ENCODE results near the gene MIOX.

Gene MIOX

DNA sequence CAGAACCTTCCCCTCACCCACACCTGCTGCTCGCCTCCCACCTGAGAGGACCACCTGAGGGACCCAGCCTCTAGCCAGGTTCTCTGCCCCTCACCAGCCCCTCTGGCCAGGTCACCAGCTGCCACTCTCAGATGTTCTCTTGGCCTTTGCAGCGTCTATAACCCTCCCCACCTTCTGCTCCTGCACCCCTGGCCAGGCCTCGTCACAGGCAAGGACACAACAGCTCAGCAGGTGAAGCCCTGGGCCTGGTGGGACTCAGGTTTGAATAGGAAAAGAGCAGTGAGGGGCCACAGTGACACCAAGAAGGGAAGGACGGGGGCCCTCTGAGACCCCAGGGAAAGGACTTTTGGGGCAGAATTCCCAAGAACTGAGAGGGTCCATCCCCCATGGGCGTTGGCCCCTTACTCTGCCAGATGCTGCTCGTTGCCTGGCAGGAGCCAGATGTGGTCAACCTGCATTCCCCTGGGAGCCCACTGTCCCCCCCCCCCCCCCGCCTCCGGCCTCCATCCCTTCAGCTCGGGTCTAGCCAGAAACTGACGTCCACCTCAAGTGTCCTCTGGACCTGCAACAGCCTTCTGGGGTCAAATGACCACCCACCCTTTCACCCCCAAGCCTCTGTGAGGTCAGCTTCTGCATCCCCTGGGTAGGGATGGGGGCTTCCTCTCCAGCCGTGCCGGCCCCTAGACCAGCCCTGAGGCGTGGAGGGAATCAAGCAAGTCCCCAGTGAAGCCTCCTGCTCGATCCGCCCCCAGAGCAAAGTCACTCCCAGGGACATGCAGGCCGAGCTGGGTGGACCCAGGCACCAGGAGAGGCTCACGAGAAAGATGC lies 40.6 kb upstream of the MIOX start:
- H3K4me3 ChIP-seq (ENCODE audit: low read length): no peak overlapping the region
- no peak for TF ChIP-seq ZNF274 (IDR thresholded peaks at IDR 0.05; ENCODE audit: low read depth, low read length)

DNA sequence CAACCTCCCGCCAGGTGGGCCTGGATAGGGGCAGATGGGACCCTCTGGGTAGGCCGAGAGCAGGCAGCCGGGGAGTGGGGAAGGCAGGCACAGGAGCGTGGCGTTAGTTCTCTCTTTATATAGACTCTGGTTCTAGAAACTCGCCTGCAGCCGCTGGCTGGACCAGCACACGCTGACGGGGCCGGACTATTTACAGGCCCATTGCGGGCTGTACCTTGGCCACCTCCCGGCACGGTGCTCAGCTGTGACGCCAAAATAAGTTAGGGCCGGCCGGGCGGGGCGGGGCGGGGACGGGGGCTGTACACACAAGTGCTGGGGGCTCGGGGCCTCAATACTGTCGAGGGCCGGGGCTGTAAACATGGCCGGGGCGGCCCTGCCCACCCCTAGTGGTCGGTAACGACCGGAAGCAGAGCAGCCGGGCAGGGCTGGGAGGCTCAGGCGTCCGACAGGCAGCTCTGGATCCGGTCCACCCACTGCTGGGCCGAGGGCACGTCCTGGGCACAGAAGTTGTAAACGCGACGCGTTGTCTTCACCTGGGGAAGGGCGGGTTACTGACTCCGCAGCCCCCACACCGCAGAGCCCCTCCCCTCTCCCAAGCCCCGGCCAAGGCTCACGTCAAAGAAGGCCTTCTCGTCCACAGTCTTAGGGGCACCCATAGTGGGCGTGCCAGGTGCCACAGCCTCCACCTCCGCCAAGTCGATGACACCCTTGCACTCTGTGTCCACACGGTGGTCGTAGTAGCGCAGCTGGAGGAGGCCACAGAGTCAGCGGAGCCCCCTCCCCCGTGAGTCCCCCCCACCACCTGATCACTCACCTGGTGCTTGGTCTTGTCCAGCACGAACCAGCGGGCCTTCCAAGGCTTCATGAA lies 39.7 kb upstream of the MIOX start:
- H3K4me3 ChIP-seq (ENCODE audit: low read length): no peak overlapping the region
- TF ChIP-seq ZNF274 (IDR thresholded peaks at IDR 0.05; ENCODE audit: low read depth, low read length): no peak

DNA sequence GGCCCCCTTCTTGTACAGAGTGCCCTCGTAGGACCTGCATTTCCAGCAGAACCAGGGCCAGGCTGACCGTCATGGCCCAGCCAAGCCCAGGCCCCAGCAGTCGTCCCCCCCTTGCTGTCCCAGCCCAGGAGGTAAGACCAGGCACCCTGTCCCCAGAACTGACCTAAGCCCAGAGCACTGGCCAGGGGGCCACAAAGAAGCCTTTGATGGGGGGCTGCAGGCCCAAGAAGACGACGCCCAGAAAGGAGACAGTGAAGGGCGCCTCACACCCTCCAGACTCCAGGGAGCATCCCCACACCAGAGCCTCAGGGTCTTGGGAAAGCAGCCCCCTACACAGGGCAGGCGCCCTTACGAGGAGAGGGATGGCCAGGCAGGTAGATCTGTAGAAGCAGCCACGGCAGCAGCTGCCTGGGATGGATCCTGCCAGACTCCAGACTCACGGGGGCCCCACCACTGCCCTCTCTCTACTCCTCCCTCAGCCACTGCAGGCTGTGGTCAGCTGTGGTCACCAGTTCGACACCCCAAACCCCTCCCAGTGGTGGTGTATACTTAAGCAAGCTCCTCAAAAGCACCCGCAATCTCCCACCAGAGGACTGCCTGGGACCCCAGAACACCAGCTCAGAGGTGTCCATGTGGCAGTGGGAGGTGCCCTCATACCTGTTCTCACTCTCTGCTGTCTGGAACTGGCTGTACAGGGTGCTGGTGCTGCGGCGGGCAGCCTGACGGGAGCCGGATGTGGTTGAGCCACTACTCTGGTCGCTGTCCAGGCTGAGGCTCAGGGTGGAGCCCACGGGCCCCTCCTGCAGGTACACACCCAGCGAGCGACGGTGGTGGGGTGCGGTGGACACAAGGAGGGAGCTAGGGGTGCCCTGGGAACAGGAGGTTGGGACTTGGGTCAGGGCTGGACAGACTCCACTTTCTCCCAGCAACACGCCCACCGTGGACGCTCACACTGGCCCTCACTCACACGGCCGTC lies 38.8 kb upstream of the MIOX start:
- TF ChIP-seq ZNF274 (IDR thresholded peaks at IDR 0.05; ENCODE audit: low read depth, low read length): no peak
- no peak overlapping the region for H3K4me3 ChIP-seq (ENCODE audit: low read length)

DNA sequence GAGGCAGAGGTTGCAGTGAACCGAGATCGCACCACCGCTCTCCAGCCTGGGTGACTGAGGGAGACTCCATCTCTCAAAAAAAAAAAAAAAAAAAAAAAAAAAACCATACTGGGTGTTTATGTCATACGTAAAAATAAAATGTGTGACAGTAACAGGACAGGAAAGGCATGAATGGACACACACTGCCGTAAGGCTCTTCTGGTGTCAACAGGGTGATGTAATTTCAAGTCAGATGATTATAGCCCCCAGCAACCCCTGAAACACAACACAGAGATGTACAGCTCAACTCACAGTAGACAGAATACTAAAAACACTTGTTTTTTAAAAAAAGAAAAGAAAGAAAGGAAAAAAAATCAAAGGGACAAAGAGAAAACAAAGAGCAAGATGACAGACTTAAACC lies 34.0 kb upstream of the MIOX start:
- no peak overlapping the region for H3K4me3 ChIP-seq (ENCODE audit: low read length)
- TF ChIP-seq ZNF274 (IDR thresholded peaks at IDR 0.05; ENCODE audit: low read depth, low read length): no peak

DNA sequence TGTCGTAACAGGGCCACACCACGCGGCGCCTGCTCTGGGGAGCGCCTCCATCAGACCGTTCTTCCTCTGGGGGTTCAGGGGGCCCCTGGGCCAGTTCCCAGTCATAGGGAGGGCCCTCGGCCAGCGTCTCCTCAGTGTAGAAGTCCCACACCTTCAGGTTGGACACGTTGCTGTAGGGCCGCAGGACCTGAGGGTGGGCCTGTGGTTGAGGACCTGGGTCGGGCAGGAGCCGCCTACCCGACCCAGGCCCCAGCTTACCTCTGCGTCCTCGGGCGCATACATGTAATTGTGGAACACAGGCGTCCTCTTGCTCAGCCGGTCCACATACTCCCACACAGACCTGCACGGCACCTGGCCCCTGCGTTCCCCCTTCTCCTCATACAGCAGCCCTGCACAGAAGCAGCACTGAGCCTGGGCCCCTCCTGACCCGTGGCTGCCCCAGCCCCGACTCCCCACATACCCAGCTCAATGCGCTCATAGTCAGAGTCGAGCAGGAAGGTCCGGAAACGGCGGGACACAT lies 32.0 kb upstream of the MIOX start:
- no peak for TF ChIP-seq ZNF274 (IDR thresholded peaks at IDR 0.05; ENCODE audit: low read depth, low read length)
- H3K4me3 ChIP-seq (ENCODE audit: low read length): no peak overlapping the region

DNA sequence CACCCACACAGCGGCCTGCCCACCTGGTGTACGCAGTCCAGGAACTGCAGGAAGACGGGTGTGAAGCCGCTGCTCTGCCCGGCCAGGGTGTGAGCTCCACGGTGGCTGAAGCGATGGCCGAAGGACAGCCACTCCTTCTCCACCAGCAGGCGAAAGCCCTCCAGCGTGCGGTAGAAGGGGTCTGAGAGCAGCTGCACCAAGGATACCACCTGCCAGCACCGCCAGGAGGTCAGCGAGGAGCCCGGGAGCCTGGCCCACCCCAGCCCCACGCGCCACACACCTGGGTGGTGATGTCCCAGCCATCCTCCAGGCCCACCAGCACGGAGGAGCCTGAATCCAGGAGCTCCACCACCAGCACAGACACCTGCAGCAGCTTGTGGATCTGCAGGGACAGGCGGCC lies 31.5 kb upstream of the MIOX start:
- TF ChIP-seq ZNF274 (IDR thresholded peaks at IDR 0.05; ENCODE audit: low read depth, low read length): no peak
- H3K4me3 ChIP-seq (ENCODE audit: low read length): no peak overlapping the region

DNA sequence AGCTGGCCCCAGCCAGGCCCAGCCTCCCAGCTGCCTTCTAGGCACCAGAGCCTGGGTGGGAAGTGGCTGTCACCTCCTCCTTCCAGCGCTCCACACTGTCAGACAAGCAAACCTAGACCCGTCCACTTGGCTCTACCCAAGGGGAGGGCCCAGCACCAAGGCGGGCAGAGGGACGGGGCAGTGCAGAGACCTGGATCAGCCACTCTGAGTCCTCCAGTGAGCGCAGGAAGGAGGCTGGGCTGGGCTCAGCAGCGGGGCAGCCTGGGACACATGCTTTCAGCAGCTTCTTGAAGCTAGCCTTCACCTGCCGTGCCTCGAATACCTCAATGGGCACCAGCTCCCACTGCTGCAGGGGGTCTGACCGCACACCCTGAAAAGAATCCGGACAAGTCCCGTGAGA lies 30.6 kb upstream of the MIOX start:
- TF ChIP-seq ZNF274 (IDR thresholded peaks at IDR 0.05; ENCODE audit: low read depth, low read length): no peak
- no peak overlapping the region for H3K4me3 ChIP-seq (ENCODE audit: low read length)

DNA sequence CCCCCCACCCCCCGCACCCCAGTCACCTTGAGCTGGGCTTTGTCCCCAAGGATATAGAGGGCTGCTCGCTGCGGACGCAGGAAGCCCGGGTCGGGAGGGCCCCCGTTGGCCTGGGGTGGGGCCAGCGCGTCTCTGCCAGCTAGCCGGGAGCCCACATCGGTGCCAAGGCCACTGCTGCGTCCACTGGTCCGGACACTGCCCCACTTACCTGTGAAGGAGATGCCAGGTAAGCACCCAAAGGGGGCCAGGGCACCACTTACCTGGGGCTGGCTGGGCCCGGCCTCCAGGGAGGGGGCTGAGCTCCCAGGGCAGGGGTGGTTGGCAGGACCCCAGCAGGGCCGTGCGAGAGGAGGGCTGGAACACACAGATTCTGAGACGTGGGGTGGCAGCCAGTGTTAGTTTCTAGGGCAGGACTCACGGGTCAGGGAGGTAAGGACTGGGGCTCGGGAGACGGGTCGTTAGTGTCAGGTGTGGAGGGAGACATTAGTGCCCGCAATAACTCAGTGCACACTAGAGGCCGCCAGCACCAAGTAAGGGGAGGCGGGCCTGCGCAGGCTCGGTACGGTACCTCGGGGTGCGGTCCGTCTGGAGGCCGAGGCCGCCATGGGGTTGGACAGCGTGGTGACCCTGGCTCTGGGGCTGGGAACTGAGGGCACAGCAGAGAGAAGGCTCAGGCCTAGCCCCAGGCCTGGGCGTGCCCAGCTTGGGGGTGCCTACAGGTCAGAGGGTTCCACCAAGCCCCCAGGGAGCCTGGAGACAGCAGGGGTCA lies 30.0 kb upstream of the MIOX start:
- no peak for TF ChIP-seq ZNF274 (IDR thresholded peaks at IDR 0.05; ENCODE audit: low read depth, low read length)

DNA sequence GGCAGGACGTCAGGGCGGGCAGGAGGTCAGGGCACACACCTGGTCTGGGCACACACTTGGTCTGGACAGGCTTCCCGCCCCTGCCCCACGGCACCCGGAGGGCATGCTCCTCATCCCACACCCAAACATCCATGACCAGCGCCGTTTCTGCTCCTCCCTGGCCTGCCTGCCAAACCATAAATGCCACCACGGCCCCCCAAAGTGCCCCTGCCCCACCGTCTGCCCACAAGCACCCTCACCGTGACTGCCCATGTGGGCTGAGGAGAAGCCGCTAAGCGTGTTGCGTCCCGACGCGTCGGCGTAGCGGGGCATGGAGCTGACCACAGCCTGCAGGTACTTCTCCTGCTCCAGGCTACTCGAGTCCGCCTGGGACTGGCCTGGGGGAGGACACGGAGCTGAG lies 27.6 kb upstream of the MIOX start:
- H3K4me3 ChIP-seq (ENCODE audit: low read length): no peak overlapping the region
- TF ChIP-seq ZNF274 (IDR thresholded peaks at IDR 0.05; ENCODE audit: low read depth, low read length): no peak

More for the DNA sequence above, 30.0 kb upstream of the MIOX start:
- H3K4me3 ChIP-seq (ENCODE audit: low read length): no peak overlapping the region

DNA sequence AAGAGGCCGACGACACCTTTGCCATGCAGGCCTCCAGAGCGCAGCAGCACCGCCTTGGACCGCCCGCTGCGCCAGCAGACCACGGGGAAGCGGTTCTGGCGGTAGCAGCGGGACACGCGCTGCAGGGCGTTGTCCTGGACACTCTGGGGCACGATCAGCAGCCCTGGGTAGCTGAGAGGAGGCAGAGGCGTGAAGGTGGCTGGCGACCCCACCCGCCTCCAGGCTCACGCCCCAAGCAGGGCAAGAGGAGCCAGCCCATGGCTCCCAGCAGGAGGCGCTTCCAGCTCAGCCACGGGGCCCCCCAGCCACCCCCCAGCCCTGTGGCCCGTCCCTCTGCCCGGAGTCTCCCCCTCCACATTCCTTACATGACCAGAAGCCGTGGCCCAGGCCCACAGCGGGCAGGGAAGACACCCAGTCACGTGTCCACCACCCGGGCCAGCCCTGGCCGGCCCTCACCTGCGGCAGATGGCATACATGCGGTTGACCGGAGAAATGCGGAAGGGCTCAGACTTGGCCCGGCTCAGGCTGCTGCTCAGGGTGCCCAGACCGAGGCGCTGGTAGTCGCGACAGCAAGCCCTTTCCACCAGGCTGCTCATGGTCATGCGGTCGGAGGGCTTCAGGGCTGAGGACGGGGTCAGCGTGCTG lies 27.0 kb upstream of the MIOX start:
- H3K4me3 ChIP-seq (ENCODE audit: low read length): no peak overlapping the region
- no peak for TF ChIP-seq ZNF274 (IDR thresholded peaks at IDR 0.05; ENCODE audit: low read depth, low read length)

DNA sequence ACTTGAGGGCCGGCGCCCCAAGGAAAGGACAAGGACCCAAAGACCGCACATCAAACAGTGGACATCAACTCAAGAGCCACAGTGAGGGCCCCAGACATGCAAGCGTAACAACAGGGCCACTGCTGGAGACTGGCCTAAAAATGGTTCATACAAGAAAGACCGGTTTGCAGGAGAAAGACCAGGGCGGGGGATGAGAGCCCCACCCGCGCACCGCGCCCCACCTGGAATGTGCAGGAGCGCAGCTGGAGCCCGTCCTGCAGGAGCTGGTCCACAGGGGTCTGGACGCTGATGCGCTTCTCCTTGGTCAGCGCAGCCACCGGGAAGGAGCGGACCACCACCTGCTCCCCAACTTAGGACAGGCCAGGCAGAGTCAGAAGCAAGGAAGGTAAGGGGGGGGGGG lies 25.7 kb upstream of the MIOX start:
- TF ChIP-seq ZNF274 (IDR thresholded peaks at IDR 0.05; ENCODE audit: low read depth, low read length): no peak
- H3K4me3 ChIP-seq (ENCODE audit: low read length): no peak overlapping the region

DNA sequence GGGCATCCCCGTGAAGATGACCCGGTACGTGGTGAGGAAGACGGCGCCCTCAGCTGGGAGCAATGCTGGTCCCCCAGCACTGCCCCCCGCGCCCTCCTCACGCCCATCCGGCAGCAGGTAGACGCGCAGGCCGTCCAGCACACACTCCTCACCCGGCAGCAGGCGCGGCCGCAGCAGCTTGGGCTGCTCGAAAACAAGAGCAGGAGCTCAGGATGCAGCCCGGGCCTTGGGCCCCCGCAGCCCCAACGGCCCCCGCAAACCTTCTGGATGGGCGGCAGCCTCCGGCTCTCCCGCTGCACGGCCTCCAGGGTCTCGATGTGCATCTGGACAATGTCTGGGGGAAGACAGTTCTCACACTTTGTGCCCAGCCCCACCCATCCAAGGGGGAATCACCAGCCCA lies 25.1 kb upstream of the MIOX start:
- no peak overlapping the region for H3K4me3 ChIP-seq (ENCODE audit: low read length)

More for the DNA sequence above, 25.1 kb upstream of the MIOX start:
- no peak for TF ChIP-seq ZNF274 (IDR thresholded peaks at IDR 0.05; ENCODE audit: low read depth, low read length)
